Measurements from ENCODE around the gene BCAS1.
A peak's percentile ranks its signal among the peaks of the same experiment; 100 is the strongest.

Gene BCAS1

DNA sequence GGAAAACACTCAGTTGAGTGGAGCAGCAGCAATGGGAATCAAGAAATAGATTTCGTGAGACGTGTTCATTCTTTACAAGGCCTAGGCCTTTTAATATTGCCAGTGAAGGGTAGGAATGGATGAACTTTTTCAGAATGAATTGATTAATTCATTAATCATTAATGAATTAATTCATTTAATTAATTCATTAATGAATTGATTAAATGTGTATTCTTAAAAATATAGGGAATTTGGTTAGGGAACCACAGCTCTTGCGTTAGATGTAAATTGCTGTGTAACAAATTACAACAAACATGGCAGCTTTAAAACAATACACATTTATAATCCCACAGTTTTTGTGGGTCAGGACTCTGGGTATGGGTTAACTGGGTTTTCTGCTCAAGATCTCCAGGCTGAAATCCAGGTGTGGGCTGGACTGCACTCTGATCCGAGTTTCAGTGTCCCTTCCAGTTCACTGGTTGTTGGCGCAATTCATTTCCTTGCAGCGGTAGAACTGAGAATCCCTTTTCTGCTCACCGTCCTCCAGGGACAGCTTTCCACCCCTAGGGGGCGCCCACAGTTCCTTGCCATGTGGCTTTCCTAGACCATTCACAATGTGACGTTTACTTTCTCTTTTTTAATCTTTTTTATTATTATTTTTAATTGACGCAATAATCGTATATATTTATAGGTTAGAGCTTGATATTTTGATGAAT lies 32.8 kb upstream of the BCAS1 start:
- DNase-seq (ENCODE audit: low read depth) = peak; percentile 65

DNA sequence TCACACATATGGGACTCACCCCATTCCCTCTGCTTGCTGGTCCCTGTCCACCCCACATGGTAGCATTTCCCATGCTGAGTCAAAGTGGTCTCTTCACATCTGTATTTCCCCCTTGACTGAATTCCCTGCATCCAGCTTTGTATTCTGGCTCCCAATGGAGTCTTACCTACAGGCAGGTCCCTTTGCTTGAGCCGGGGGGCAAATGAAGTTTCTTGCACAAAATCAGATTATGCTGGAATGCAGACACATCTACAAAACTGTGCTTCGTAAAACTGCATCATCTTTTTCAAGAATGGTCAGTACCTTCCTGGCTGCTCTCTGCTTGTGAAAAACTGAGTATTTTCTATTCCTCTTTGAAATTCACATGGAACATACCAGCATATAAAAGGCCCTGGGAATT lies 32.1 kb upstream of the BCAS1 start:
- DNase-seq (ENCODE audit: low read depth) = no peak

DNA sequence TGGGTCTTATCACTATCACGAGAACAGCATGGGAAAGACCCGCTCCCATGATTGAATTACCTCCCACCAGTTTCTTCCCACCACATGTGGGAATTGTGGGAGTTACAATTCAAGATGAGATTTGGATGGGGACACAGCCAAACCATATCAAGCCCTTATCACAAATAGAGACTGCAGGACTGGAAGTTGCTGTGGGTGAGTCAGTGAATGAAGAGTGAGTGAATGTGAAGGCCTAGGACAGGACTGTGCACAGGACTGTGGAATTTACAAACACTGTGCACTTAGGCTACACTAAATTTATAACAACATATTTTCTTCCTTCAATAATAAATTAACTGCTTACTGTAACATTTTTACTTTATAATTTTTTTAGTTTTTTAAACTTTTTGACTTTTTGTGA lies 30.2 kb upstream of the BCAS1 start:
- DNase-seq (ENCODE audit: low read depth) = no peak

DNA sequence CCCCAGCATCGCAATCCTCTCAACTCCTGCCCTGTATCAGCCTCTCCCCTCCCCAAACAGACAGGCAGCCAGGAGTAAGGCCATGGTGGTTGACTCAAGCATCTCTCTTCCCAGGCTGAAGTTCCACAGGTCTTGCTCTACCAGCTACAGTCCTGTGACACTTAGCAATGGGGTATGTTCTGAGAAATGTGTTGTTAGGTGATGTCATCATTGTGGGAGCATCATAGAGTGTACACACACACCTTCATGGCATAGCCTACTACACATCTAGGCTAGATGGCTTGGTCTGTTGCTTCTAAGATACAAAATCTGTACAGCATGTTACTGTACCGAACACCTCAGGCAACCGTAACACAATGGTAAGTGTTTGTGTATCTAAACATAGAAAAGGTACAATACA lies 29.5 kb upstream of the BCAS1 start:
- no peak for DNase-seq (ENCODE audit: low read depth)

DNA sequence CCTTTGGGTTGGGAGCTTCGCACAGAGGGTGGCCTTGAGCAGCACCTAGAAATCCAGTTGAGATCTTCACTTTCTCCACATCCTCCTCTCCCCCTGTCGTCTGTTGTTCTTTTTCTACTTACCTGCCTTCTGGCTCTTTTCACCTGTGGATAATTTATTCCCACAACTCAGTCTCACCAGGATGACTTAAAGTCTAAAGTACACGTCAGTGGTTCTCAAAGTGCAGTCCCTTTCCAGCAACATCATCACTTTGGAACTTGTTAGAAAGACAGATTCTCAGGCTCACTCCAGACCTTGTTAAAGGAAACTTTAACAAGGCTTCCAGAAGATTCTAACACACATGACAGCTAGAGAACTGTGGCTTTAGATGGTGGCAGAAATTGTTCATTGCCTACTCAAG lies 27.7 kb upstream of the BCAS1 start:
- no peak for DNase-seq (ENCODE audit: low read depth)

DNA sequence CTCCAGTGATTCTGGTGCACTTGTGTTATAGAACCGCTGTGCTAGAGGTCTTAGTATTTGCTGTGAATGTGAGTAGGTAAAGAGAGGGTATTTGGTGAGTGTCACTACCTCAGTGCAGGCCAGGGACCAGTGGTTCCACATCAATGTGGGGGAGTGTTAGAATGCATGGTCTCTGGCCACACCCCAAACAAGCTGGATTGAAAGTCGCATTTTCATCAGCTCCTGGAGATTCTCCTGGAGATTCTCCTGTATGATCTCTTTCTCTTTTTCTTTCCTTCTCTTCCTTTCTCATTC lies 26.8 kb upstream of the BCAS1 start:
- no peak for DNase-seq (ENCODE audit: low read depth)

DNA sequence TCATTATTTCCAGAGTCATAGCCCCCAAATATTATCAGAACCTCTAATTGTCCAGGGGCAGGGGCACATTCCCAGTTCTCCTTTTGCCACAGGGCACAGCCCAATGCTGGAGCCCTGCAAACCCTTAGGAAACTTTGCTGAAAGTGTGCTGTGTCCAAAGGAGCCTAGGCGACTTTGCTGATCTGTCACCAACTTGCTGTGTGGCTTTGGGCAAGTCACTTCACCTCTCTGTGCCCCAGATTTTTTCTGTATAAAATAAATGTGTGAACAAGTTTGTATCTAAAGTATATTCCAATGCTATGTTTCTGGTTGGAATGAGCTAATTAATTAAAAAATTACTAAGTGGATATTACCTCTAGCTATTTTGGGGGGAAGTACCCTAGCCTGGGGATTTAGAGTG lies 25.4 kb upstream of the BCAS1 start:
- DNase-seq (ENCODE audit: low read depth) = no peak

DNA sequence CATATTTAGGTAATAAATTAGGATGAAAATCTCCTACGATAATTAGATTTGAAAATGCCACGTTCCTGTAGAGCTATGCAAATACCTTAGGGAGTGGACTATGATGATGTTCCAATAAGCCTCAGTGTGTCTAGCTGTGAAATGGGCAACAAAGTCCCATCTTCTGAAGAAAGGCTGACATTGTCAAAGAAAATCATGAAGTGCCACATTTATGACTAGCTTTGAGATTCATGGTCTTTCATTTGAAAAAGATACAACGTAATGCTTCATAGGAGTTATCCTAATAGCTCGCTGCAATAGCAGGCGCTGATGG lies 23.8 kb upstream of the BCAS1 start:
- DNase-seq (ENCODE audit: low read depth) = no peak

DNA sequence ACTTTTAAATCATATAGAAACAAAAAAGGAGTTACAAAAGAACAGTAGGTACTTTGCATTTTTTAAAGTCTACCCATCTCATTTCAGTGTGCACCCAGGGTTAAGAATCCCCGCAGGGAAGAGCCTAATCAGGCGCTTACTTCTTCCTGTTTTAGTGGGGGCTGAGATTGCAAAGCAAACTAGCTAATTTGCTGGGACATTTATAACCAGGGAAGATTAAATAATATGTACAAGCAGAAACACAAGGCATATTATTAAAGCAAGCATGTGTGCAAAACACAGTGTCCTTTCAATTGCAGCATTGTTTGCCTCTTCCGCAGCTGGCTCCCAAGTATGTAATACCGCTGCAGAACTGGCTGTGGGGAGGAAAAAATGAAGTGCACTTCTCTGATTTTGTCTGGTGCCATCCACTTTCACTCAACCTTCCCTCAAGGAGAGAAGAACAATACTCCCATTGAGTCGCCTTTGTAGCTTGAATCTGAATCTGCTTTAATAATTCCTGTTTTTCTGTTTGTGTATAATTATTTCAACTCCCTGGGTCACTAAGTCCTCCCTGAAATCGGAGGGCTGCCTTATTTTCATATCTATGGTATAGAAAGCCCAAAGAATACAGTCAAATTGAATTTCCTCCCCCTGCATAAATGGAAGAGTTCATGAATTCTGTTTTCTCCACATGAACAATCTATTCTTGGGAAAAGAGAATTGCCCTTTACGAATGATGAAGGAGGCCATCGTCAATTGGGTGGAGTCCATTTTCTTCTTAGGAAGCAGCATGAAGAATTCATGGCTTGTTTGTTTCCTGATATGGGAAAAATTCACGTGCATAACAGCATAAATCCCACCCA lies 23.3 kb upstream of the BCAS1 start:
- DNase-seq (ENCODE audit: low read depth) = no peak

DNA sequence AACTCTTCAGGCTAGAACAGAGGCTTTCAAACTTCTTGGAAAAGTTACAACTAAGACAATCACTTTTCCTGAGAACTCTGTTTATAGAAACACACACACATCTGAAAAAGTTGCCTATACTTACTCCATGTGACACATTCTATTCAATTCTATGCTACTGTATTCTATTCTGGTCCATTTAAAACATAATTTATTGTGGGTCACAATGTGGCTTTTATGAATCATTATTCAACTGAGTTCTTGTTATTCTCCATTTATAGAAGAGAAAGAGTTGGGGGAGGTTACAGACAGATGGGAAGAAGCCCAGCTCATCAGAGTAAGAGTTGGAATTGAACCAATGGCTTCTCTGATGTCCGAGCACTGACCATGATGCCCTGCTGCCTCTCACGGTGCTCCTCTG lies 21.6 kb upstream of the BCAS1 start:
- no peak for DNase-seq (ENCODE audit: low read depth)

DNA sequence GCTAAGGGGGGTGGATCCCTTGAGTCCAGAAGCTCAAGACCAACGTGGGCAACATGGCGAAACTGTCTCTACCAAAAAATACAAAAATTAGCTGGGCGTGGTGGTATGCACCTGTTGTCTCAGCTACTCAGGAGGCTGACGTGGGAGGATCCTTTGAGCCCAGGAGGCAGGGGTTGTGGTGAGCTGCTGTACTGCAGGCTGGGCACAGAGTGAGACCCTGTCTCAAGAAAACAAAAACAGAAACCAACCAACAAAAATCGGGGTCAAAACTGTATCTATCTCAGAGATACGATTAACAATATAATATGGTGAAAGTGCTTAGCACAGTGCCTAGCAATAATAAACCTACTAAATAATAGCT lies 20.7 kb upstream of the BCAS1 start:
- DNase-seq (ENCODE audit: low read depth) = no peak

DNA sequence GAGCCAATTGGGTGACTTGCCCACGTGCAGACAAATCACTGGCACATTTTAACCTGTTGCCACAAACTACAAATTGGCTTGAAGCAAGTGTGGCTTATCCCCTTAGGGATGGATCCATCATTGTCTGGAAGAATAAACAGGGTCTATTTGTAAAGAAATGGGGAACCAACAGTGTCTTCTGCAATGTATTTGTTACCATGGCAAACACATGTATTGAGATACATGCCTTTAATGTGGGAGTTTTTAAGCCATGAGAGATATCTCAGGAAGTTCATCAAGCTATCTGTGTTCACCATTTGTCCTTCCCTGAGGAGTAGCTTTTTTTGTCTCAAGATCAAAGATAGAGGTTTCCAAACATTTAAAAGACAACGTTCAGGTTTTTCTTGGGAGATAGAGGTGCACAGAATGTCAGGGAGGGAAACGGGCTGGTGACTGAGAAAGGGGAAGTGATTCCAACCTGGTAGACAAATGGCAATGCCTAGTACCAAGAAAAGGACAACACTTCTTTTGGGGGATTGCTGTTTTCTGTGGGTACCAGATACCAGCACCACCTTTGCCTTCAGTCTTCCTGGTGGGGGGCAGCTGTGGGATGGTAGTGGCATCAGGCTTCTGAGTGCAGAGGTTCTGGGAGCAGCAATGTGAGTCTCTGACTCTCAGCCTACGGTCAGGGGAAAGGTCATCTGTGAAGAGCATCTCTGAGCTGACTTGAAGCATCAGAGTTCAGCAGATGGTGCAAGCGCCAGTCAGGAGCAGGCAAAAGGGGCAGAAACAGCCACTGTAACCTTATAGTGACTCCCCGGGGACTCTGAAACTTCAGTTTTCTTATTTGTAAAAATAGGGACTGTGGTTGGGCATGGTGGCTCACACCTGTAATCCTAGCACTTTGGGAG lies 20.1 kb upstream of the BCAS1 start:
- no peak for DNase-seq (ENCODE audit: low read depth)

DNA sequence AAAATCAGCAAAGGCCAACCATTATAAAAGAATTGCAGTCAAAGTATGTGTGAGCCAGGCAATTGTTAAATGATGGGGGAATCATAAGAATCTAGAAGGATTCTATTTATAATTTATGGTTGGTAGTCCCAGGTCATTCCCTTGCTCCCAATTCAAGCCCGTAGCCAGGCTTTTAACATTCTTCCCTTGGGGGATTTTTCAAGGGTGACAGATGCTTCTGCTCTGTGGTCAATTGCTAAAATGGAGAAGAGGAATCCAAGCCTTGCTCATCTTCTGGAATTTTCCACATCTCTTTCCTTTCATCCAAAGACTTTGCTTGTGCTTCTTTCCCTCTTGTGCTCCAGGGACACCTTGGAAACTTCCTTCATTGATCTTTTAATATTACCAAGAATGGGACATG lies 18.0 kb upstream of the BCAS1 start:
- DNase-seq (ENCODE audit: low read depth) = no peak

DNA sequence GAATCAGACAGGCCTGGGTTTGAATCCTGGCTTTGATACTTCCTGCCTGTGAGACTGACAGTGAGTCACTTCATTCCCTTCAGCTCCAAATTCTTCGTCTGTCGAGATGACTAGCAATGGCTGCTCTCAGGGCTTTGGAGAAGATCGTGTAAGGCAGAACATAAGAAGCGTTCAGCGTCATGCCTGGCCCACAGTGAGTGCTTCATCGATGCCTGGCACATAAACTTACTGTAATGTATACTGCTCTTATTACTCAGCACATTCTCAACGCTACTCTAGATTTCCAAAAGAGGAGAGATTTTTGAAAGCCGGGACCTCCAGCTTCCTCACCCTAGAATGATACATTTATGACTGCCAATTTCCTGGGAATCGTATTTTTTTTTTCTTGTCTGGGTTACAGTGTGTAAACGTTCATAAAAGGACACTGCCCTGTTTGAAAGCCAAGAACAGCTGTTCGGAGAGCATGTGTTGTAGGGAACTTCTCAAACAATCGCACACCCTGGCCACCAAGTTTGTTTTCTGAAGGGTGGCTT lies 16.2 kb upstream of the BCAS1 start:
- DNase-seq (ENCODE audit: low read depth) = no peak

DNA sequence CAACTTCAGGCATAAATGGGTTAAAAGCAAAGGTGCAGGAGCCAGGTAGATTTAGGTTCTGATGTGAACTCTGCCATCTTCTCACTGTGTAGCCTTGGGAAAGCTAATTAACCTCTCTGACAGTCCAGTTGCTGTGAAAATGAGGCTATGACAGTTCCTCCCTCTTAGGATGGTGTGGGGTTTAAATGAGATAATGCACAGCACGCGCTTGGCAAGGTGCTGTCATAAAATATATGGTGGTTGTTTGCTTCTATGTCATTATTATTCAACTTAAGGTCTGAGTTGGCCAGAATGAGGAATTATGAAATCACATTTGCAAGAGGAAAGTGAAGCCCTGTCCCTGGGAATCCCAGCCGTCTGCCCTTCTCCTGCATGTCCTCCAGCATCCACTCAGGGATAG lies 15.5 kb upstream of the BCAS1 start:
- DNase-seq (ENCODE audit: low read depth) = no peak

DNA sequence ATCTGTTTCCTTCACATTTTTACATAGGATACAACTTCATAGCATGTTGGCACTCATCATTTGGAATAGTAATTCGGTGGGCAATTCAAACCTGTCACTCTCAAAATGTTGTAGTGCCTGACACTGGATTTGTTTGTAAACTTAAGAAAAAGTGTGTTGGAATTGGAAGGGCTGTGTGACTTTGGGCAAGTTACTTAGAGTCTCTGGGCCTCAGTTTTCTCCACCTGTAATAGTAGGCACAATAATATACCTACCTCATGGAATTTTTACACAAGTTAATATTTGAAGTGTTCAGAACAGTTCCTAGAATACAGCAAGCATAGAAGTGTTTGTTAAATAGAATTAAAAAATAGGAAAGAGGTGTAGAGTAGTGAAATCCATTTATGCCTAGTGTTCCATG lies 15.0 kb upstream of the BCAS1 start:
- DNase-seq (ENCODE audit: low read depth) = no peak

DNA sequence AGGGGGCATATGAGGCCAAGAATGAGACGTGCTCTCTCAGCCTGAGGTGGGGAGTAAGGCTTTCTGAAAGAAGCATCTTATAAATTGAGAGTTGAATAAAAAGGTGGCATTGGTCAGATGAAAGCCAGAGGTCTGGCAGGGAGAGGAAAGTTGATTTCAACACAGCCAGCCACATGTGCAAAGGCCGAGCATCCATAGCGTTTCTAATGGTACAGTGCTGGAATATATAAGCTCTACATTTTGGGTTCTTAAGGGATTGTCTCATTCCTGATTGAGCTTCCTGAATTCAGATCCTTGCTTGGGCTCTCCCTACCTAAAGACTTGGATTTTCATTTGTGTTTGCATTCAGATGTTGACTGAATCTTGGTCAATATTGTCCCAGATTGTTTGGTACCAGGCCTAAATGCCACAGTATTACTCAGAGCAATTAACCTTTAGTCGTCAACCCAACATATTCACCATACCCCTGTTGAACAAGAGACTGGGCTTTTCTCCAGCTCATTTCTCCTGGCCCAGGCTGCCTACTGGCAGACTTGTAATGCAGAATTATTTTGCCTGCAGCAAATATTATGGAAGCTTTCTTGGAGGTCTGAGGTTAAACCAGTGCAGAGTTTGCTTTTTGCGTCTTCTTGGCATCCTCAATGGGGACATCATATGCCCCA lies 14.5 kb upstream of the BCAS1 start:
- no peak for DNase-seq (ENCODE audit: low read depth)

DNA sequence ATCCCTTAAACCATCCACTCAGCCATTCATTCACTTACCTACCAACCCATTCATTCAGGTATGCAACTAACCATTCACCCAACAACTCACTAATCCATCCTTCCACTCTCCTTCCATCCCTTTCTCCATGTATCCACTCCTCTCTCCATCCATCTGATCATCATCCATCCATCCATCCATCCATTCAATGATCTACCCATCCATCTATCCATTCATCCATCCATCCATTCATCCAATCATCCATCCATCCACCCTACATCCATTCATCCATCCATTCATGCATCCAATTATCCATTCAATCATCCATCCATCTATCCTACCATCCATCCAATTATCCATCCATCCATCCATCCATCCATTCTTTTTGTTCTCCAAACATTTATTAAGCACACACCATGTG lies 13.8 kb upstream of the BCAS1 start:
- no peak for DNase-seq (ENCODE audit: low read depth)

DNA sequence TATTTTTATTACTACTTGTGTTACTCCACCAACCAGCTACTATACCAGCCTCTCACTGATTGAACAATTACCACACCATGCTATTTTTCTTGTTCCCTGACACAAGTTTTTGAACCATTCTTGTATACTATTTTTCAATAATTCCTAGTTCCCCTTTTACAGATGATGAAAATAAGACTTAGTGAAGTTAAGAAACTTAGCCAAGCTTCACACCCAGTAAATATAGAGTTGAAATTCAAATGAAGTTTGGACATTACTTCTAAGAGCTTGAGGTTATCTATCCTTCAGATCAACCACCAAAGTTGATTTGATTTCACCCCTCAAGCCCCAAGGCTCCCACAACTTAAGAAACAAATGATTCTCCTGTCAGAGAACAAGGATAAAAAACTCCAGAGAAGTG lies 13.1 kb upstream of the BCAS1 start:
- no peak for DNase-seq (ENCODE audit: low read depth)

DNA sequence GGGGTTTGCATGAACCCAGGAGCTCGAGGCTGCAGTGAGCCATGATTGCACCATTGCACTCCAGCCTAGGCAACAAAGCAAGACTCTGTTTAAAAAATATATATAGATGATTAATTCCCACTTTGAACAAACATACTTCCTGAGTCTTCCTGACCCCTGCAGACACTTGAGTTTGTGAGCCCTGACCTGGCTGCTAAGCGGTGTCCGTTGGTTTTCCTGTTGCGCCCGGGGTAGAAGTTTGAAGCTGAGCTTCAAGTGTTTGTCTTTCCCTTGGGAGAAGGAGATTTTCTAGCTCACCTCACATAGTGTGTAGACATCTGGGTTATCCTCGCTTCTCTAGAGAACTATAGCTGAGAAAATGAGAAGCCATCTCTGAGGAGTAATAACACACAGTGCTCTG lies 11.7 kb upstream of the BCAS1 start:
- no peak for DNase-seq (ENCODE audit: low read depth)

DNA sequence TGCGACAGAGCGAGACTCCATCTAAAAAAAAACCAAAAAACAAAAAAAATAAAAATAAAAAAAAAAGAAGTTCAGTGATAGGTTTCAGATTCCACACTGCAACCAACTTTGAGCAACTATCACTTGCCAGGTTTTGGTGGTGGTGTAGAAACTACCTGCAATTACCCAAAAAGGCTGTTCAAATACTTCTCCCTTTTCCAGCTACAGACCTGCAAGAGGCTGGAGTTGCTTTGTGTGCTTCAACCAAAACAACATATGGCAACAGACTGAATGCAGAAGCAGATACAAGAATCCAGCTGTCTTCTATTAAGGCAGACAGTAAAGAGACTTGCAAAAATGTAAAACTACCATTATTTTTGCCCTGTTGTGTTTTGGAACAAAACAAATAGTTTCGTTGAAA lies 9.3 kb upstream of the BCAS1 start:
- DNase-seq (ENCODE audit: low read depth) = no peak

DNA sequence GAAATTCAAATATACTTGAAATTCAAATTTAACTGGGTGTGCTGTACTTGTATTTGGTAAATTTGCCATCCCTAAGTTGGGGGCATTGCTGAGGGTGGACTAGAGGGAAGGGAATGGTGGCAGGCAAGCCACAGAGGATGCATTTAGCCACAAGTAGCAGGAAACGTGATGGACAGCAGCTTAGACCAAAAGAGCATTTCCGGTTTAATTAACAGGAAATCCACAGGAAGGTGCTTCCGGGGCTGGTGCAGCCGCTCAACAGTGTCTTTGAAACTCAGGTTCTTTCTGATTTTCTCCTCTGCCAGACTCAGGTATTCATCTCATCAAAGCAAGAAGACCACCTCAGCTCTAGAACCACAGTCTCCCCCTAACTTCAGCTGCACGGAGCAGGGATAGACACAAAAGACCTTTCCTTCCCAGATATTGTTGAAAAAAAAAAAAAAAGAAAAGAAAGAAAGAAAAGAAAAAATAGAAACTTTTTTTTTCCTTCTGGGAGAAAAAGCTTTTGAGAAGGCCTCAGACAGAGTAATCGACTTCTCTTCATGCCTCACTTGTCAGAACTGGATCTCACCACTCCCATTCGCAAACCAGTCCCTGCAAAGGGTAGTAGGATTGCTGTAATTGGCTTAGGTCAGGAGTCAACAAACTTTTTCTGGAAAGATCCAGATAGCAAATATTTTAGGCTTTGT lies 8.0 kb upstream of the BCAS1 start:
- DNase-seq (ENCODE audit: low read depth) = no peak

All from stimulated activated CD8-positive, alpha-beta memory T cell treated with anti-CD3 and anti-CD28 coated beads, Interleukin-15, amount 100 ng/mL, for 24 hours (primary cell).